Measurements from ENCODE around the gene YTHDF1.
"Not testable (repeated sequence)": the region's sequence is repeated elsewhere in the genome, so short reads cannot be mapped to it uniquely, and the experiment has no call there.

The YTHDF1 gene

GRCh38 chr20:63169681-63170080, 46.2 kb downstream of the YTHDF1 start:
- no peak for DNase-seq (ENCODE audit: low read depth)

- no peak for DNase-seq (ENCODE audit: low read depth)
Measured at GRCh38 chr20:63168861-63169260, 47.1 kb downstream of the YTHDF1 start.

- no peak for DNase-seq (ENCODE audit: low read depth)
Measured at GRCh38 chr20:63167918-63168520, 47.9 kb downstream of the YTHDF1 start.

GRCh38 chr20:63167026-63167917, 48.7 kb downstream of the YTHDF1 start:
- DNase-seq (ENCODE audit: low read depth) = no peak

GRCh38 chr20:63166193-63167020, 49.5 kb downstream of the YTHDF1 start:
- DNase-seq (ENCODE audit: low read depth) = no peak

GRCh38 chr20:63165356-63166192, 50.4 kb downstream of the YTHDF1 start:
- DNase-seq (ENCODE audit: low read depth) = no peak

GRCh38 chr20:63164484-63165355, 51.2 kb downstream of the YTHDF1 start:
- DNase-seq (ENCODE audit: low read depth) = no peak

- DNase-seq (ENCODE audit: low read depth) = no peak
Measured at GRCh38 chr20:63163596-63164483, 52.1 kb downstream of the YTHDF1 start.

- DNase-seq (ENCODE audit: low read depth) = no peak
Measured at GRCh38 chr20:63163171-63163570, 52.8 kb downstream of the YTHDF1 start.

GRCh38 chr20:63162206-63162795, 53.6 kb downstream of the YTHDF1 start:
- no peak for DNase-seq (ENCODE audit: low read depth)

GRCh38 chr20:63161176-63161651, 54.7 kb downstream of the YTHDF1 start:
- DNase-seq (ENCODE audit: low read depth) = no peak

GRCh38 chr20:63160641-63161175, 55.2 kb downstream of the YTHDF1 start:
- no peak for DNase-seq (ENCODE audit: low read depth)

- DNase-seq (ENCODE audit: low read depth) = no peak
Measured at GRCh38 chr20:63159826-63160640, 55.9 kb downstream of the YTHDF1 start.

GRCh38 chr20:63159251-63159650, 56.7 kb downstream of the YTHDF1 start:
- not testable (repeated sequence) for DNase-seq (ENCODE audit: low read depth)

- DNase-seq (ENCODE audit: low read depth) = no peak
Measured at GRCh38 chr20:63158845-63159244, 57.1 kb downstream of the YTHDF1 start.

GRCh38 chr20:63158352-63158751, 57.6 kb downstream of the YTHDF1 start:
- no peak for DNase-seq (ENCODE audit: low read depth)

- not testable (repeated sequence) for DNase-seq (ENCODE audit: low read depth)
Measured at GRCh38 chr20:63157431-63157830, 58.5 kb downstream of the YTHDF1 start.

- no peak for DNase-seq (ENCODE audit: low read depth)
Measured at GRCh38 chr20:63156221-63156671, 59.7 kb downstream of the YTHDF1 start.
